GM12892 (cell line): ENCODE data around the gene C1orf232.

ENCODE experiments used
- POLR2A ChIP-seq: IDR thresholded peaks from 2 replicates; pipeline ENCODE4 v1.6.1; 2011; ENCODE audit warnings: low read depth, low read length, control low read depth
- POLR2AphosphoS5 ChIP-seq: IDR thresholded peaks from 2 replicates; pipeline ENCODE4 v1.6.1; 2011; ENCODE audit warnings: low read depth, low read length, control low read depth
- TAF1 ChIP-seq: IDR thresholded peaks from 2 replicates; pipeline ENCODE4 v1.6.1; 2011; ENCODE audit warnings: low read depth, mild to moderate bottlenecking, control low read depth, low read length, borderline replicate concordance

- TF ChIP-seq POLR2AphosphoS5 (no peak), POLR2A (no peak), TAF1 (no peak)
Measured at GRCh38 chr1:26197301-26197700, 28.5 kb upstream of the C1orf232 start.
